ENCODE measurements around the gene FAM241A.

DNA sequence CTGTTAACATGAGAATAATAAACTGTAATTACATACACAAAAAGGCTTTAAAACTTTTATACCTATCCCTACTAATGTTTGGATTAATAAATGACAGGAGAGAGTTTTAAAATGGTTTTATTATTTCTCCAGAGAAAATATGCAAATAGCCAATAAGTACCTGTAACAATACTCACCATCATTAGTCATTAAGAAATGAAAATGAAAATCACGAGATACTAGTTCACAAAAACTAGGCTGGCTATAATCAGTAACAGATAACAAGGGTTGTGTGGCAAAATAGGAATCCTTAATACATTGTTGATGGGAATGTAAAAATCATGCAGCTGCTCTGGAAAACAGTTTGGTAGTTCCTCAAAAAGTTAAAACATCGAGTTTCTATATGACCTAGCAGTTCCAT is 61.2 kb downstream of the FAM241A start:
- TF ChIP-seq CTCF (IDR thresholded peaks at IDR 0.05; ENCODE audit: insufficient read depth, low read length) (no peak), POLR2AphosphoS5 (IDR thresholded peaks at IDR 0.05; ENCODE audit: low read depth) (no peak), GABPA (IDR thresholded peaks at IDR 0.05; ENCODE audit: low read depth) (no peak)
